Progenitor cell of endocrine pancreas (in vitro differentiated cells): ENCODE measurements around the gene NCAPD3. TPM values are rescaled to one million over a fixed set of nuclear protein-coding genes. Genes with fewer than 3 reads are reported as not detected.

Source experiments
- DNase-seq: peaks from one replicate; pipeline ENCODE4 v3.0.0; 2021; ENCODE audit warnings: low spot score; ENCODE audit not compliant: unreplicated experiment
- H3K27ac Mint-ChIP-seq: 2 replicates; pipeline ENCODE4 v1.8.0; 2021; ENCODE audit warnings: mild to moderate bottlenecking, moderate library complexity, mixed read lengths
- H3K27me3 Mint-ChIP-seq: 2 replicates; pipeline ENCODE4 v1.8.0; 2021; ENCODE audit warnings: mixed read lengths
- H3K36me3 Mint-ChIP-seq: 2 replicates; pipeline ENCODE4 v1.8.0; 2022; ENCODE audit warnings: mixed read lengths; ENCODE audit not compliant: insufficient read depth
- H3K4me1 Mint-ChIP-seq: 2 replicates; pipeline ENCODE4 v1.8.0; 2021; ENCODE audit warnings: low read depth, mixed read lengths
- H3K4me3 Mint-ChIP-seq: 2 replicates; pipeline ENCODE4 v1.8.0; 2021; ENCODE audit warnings: low read depth, mild to moderate bottlenecking, moderate library complexity, mixed read lengths
- H3K9me3 Mint-ChIP-seq: 2 replicates; pipeline ENCODE4 v1.8.0; 2021; ENCODE audit warnings: low read depth, mixed read lengths
- CTCF ChIP-seq: fragments of 200-600 bp; sonication (generic); IDR thresholded peaks from one replicate; pipeline ENCODE4 v1.5.0; 2021; ENCODE audit warnings: antibody characterized with exemption, mild to moderate bottlenecking; ENCODE audit not compliant: unreplicated experiment
- total RNA-seq: library from RNA; stranded (reverse); gene quantifications from 2 replicates; pipeline ENCODE4 v1.2.1, GENCODE V29; 2021

The NCAPD3 gene
- total RNA-seq, 1 donor from 2014 or later, result 30.0 TPM

- no peak overlapping the region for H3K27ac Mint-ChIP-seq
- no peaks in the 10 kb centered on the region for H3K4me1 Mint-ChIP-seq
- no peaks in the 10 kb centered on the region for H3K27me3 Mint-ChIP-seq
- peaks cover 19% of the 10 kb centered on the region for H3K36me3 Mint-ChIP-seq
- DNase-seq, result no peak
- H3K9me3 Mint-ChIP-seq, result no peaks in the 10 kb centered on the region
- no peak for TF ChIP-seq CTCF
- H3K4me3 Mint-ChIP-seq, result no peak overlapping the region
These were observed 21.7 kb upstream of the NCAPD3 start for GRCh38 chr11:134245434-134245833.

DNA sequence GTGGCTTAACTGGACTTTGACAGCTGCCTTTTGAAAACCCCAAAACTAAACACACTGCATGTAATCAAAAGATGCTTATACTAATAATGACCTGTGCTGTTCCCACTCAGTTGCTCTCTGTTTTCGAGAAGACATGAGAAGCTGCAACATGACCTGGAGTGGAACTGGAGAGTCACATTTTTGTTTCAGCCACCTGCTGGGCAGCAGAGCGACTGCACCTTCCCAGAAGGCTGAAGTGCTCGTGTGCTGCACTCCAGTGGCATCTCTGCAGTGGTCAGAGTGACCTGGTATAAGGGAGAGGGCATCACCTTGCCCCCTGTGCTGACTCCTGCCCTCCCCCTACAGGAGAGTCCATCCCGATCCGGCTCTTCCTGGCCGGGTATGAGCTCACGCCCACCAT is 20.8 kb upstream of the NCAPD3 start:
- H3K36me3 Mint-ChIP-seq, result peaks cover 21% of the 10 kb centered on the region
- no peaks in the 10 kb centered on the region for H3K9me3 Mint-ChIP-seq
- H3K27ac Mint-ChIP-seq, result peak overlapping the region; percentile 31
- DNase-seq, result no peak
- no peaks in the 10 kb centered on the region for H3K27me3 Mint-ChIP-seq
- H3K4me1 Mint-ChIP-seq, result no peaks in the 10 kb centered on the region
- peak; percentile 55 for TF ChIP-seq CTCF
- H3K4me3 Mint-ChIP-seq, result no peak overlapping the region

GRCh38 chr11:134243913-134244312 is 20.1 kb upstream of the NCAPD3 start:
- peaks cover 19% of the 10 kb centered on the region for H3K36me3 Mint-ChIP-seq

DNA sequence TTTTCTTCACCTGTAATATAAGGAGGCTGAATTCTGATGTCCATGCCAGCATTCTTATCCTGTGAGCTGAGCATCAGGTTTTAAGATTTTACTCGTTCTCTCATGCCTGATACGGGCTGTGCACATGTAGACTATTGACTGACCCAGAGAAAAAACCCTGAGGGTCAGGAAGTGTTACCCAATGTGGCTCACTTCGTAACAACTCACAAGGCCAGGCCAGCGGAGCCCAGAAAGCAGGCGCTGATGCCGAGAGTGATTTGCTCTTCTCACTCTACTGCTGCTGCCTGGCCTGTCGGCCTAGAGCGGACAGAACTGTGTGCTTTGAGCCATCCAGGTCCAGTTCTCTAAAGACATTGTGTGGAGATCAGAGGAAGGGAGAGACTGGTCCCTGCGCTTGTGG is 18.6 kb upstream of the NCAPD3 start:
- DNase-seq, result no peak
- TF ChIP-seq CTCF, result no peak
- H3K4me1 Mint-ChIP-seq, result no peaks in the 10 kb centered on the region
- H3K36me3 Mint-ChIP-seq, result peaks cover 16% of the 10 kb centered on the region
- H3K9me3 Mint-ChIP-seq, result no peaks in the 10 kb centered on the region
- no peak overlapping the region for H3K27ac Mint-ChIP-seq
- H3K4me3 Mint-ChIP-seq, result no peak overlapping the region
- H3K27me3 Mint-ChIP-seq, result no peaks in the 10 kb centered on the region

More at GRCh38 chr11:134243913-134244312, 20.1 kb upstream of the NCAPD3 start:
- no peaks in the 10 kb centered on the region for H3K4me1 Mint-ChIP-seq
- H3K4me3 Mint-ChIP-seq, result no peak overlapping the region
- TF ChIP-seq CTCF, result no peak
- no peak for DNase-seq
- no peaks in the 10 kb centered on the region for H3K9me3 Mint-ChIP-seq
- H3K27ac Mint-ChIP-seq, result no peak overlapping the region
- H3K27me3 Mint-ChIP-seq, result no peaks in the 10 kb centered on the region

DNA sequence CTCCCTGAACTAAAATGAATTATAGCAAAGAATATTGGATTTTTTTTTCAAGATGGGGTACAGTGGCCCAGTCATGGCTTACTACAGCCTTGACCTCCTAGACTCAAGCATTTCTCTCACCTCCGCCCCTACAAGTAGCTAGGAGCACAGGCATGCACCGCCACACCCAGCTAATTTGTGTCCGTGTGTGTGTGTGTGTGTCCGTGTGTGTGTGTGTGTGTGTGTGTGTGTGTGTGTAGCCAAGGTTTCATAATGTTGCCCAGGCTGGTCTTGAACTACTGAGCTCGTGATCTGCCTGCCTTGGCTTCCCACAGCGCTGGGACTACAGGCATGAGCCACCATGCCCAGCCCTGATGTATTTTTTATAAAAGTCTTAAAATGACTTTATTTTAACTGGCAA is 16.8 kb upstream of the NCAPD3 start:
- Mint-ChIP-seq H3K4me1 (no peaks in the 10 kb centered on the region), H3K4me3 (no peak overlapping the region), H3K27ac (no peak overlapping the region), H3K36me3 (peaks cover 19% of the 10 kb centered on the region), H3K27me3 (no peaks in the 10 kb centered on the region), H3K9me3 (no peaks in the 10 kb centered on the region)
- DNase-seq, result no peak
- no peak for TF ChIP-seq CTCF
